Stimulated activated CD4-positive, alpha-beta T cell treated with anti-CD3 and anti-CD28 coated beads, Interleukin-12 subunit alpha, Interleukin-12 subunit beta, amount 100 ng/mL, for 24 hours (primary cell): ENCODE results near the gene STC2.

Experiments used
- DNase-seq, 2 experiments: peaks; one replicate each; pipeline ENCODE4 v3.0.0-alpha.2; 2020; ENCODE audit warnings: low read depth in 2 of 2

The STC2 gene

DNA sequence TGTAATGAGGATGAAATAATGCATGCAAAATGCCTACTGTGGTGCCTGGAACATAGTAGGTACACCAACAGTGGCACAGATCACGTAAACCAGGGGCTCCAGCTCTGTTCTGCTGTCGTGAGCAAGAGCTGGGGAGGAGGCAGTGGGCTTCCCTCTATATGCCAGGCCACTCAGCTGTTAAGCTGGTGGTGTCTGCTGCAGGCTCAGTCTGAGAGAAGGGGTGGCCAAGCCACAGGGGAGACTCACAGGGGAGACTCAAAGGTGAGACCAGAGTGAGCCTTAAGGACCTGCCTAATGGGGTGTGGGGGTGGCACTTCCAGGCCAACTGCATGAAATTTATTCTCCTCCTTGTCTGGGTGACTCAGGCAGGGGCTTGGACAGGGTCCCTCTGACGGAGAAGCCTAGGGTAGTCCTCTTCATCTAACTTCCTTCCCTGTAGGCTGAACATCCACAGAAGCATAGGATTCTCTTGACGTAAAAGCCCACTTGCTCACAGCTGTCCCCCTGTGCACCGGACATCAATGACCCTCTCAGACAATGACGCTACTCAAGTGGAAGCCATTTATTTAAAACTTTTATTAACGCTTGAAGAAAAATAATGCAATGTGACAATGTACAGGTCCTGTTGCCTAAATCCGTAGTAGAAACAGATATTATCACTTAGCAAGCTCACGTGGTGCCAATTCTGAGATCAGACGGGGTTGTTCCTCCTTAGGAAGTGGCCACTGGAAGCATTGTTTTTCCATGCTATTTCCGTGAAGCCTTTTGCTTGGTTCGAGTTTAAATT lies 13.9 kb downstream of the STC2 start:
- DNase-seq = no peak

DNA sequence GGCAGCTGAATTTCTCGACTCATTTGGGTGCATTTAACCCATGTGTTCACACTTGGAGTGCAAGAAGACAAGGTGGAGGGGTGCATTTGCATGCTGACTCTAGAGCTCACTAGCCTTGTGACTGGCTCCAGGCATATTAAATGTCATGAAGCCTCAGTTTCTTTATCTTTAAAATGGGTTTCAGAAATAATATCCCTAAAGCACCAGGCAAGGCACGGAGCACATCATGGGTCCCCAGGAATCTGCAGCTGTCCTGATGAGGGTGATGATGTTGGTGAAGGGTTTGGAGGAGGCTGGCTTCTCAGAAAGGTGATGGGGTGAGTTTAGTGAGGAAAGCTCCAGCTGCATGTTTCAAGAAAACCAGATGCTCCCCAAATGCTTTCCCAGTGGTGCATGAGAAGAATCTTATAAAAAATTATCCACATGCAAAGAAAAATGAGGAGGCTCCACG lies 14.8 kb downstream of the STC2 start:
- no peak for DNase-seq

GRCh38 chr5:173312821-173313220 lies 15.4 kb downstream of the STC2 start:
- no peak for DNase-seq

DNA sequence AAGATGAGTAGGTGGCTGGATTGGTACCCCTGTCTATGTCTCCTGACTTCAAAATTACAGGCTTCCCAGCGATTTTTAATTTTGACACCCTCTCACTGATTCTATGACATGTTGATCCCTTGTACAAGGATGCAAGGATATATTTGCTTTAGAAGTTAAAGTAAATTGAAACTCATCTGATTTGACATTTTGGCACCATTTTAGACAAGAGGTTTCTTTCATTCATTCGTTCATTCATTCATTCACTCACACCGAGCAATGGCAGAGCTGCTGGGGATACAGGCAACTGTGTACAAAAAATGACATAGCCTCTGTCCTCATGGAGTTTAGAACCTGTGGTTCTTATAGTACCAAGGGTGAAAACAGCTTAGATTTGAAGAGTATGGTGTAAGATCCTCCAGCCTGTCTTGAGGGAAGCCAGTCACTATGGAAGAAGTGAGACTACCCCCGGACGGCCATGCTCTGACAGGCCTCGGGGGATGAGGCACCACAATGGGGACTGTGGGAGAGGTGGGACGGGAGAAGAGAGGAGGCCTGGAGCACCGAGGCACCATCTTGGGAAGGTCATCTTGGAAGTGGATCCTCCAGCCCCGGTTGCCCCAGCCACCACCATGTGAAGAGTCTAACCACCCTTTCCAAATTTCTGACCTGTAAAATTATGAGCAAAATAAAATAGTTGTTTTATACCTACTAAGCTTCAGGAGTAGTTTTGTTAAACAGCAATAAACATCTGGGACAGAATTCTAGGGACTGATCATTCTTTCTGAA lies 16.2 kb downstream of the STC2 start:
- no peak for DNase-seq

- DNase-seq = no peak
These were observed 17.1 kb downstream of the STC2 start for GRCh38 chr5:173310861-173311785.

DNA sequence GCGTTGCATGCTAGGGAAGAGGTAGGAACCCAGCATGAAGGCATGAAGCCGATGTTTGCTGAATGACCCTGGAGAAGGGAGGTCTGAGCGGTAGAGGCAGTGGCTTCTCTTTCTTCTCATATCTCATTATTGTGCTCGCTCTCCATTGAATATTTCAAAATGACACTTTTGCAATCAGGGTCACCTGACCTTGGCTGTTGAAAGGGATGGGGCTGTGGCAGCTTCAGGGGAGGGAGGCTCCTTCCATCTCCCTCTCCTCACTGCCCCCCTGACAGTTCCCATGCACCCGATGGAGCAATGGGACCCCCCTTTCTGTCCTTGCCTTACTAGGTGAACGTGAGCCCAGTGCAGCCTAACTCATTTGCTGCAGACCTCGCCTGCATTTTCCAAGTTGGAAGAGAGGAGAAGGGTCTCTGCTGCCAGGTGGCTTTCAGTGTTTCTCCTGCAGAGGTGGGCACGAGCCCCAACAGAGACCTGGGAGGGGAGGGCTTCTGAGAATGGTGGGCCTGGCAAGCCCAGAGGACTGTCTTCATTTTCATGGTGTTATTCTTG lies 17.9 kb downstream of the STC2 start:
- no peak for DNase-seq

DNA sequence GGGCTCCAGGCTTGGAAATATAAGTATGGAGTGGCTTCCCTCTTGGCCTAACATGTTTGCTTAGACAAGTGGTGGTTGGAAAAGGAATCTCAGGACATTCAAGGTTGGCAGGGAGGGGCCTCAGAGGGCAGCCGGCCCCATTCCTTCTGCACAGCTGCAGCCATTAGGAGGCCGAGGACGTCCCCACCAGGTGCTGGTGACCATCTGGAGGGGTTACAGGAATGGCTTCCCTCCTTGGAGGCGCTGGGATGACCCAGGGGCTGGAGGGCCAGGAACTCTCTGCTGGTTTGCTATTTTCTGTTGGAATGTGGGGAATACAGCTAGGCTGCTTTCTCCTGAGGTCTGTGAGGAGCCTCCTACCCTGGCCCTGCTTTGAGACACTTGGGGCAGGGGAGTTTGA lies 18.5 kb downstream of the STC2 start:
- DNase-seq = no peak

DNA sequence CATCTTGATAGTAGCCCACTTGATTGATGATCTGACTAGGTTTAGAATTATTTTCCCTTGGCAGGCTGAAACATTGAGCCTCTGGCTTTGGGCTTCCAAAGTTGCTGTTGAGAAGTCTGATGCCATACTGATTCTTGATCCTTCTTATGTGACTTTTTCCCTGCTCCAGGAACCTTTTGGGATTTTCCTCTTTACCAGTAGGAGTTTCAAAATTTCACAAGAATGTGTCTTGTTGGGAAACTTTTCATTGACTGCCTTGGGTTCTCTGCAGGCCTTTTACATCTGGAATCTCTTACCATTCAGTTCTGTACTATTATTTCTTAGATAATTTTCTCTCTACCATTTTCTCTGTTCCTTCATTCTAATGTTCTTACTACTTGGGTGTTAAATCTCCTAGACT lies 20.0 kb downstream of the STC2 start:
- DNase-seq = no peak

DNA sequence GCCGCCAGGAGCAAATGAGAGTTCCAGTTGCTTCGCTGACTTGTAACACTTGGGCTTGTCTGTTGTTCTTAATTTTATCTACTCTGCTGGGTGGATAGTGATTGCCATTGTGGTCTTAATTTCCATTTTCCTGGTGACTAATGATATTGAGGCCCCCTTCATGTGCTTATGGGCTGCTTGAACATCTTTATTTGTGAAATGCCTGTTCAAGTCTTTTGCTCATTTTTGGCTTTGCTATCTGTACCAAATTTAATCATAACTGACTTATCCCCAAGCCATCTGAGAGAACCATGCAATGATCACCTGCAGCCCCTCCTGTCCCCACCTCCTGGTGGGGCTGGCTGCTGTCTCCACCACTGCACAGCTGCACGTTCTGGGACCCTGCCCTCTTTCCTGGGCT lies 20.5 kb downstream of the STC2 start:
- no peak for DNase-seq

DNA sequence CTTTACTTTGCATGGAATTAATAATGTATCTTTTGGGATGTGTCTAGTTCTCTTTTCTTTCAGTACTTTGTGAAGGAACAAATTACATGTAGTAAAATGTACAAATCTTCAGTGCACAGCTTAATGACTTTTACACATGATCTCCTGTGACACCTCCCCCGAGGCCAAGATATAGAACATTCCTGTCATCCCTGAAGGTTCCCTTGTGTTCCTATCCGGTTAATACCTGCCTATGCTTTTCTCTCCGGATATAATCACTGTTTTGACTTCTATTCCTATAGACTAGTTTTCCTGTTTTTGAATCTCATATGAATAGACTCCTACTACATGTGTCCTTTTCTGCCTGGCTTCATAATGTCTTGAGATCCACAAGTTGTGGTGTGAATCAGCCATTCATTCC lies 21.5 kb downstream of the STC2 start:
- DNase-seq = no peak

- no peak for DNase-seq
These were observed 23.6 kb downstream of the STC2 start for GRCh38 chr5:173304591-173304988.

- DNase-seq = no peak
These were observed 24.2 kb downstream of the STC2 start for GRCh38 chr5:173303878-173304590.

- no peak for DNase-seq
These were observed 25.6 kb downstream of the STC2 start for GRCh38 chr5:173302546-173303155.

- no peak for DNase-seq
These were observed 26.3 kb downstream of the STC2 start for GRCh38 chr5:173301695-173302545.

- no peak for DNase-seq
These were observed 27.7 kb downstream of the STC2 start for GRCh38 chr5:173300389-173301047.

DNA sequence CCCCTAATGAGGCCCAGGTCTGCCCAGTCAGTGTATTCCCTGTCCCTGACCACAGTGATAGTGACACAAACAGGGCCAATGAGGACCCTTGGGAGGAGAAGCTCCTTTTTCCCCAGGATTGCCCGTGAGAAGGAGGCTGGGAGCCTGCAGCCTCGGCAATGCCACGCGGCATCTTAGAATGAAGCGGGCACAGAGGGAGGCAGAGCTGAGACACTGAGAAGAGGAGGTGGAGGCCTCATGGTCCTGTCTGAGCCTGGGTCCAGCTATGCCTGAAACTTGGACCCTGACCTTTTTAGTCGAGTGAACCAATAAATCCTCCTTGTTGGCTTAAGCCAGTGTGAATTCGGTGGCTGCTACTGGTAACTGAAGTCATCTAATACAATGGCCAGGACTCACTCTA lies 28.4 kb downstream of the STC2 start:
- DNase-seq = no peak

DNA sequence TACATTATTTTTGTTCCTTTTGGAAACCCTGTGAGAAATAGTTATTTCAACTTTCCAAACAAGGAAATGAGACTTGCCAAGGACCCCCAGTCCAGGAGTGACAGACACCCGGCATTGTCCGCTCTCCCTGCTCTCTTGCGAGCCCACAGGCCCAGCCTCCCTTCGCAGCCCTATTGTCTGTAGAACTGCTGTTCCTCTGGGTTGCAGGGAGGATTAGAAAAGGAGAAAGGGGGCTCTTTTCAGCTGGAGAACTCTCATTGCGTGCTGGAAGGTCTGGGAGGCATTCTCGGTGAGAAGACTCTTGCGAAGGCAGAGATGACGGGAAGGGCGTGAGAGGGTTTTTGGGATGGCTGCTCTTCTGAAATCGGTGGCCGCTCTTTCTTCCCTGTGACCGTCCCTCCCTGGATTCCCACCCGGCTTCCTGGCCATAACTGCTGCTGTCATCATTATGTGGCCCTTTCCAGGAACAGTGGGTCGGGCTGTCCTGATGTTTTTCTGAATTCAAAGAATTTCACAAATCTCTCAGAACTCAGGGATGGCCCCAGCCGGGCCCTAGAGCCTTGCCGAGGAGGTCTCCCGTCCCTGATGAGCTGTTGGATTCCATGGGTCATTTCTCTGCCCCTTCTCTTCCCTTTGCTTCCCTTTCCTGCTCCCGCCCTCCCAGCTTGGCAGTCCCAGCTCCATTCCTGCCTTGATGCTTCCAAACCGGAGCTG lies 29.8 kb downstream of the STC2 start:
- no peak for DNase-seq

- no peak for DNase-seq
These were observed 30.4 kb downstream of the STC2 start for GRCh38 chr5:173297813-173298212.
